HG03342 (cell line): Measurements from ENCODE around the gene LONP1.

ENCODE experiments used
- ATAC-seq: cut with Tn5 transposase; IDR thresholded peaks from one replicate; pipeline ENCODE4 v1.9.1; 2021; ENCODE audit warnings: mild to moderate bottlenecking, moderate library complexity; ENCODE audit not compliant: unreplicated experiment

The LONP1 gene

DNA sequence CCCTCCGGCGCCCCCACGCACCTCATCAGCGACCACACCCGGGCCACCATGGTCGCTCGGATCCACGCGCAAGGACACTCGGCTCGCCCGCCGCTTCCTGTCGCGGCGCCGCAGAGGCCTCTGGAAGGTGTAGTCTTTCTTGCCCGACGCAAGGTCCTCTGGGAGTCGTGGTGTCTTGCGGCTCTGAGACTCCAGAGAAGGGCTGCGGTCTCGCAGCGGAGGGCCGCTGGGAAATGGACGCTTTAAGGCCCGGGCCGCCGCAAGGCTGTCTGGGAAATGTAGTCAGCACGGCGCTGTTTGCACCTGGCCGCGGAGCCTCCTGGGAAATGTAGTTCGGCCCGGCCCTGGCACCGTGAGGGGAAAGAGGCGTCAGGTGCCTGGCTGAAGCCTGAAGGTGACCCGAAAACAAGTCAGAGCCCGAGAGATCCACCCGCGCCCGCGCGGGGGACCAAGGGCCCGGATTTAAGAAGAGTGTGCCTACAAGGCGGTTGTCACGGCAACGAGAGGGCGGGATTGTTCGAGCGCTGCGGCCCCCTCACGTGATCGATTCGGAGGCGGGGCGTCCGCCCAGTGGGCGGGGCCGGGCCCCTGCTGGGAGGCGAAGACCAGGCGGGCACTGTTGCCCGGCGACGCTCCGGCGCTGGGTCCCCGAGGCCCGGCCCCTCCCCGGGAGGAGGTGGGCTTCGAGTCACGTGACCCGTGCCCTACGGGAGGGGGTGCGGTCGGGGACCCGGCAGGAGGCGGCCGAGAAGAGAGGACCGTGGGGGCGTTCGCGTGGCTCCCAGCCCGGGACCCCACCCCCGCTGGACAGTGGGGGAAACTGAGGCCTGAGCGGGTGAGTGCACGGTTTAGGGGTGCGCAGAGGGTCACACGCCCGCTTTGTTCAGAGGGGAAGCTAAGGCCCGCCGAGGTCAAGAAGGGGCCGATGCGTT lies 39.2 kb downstream of the LONP1 start, which contains the start of the genes HSD11B1L and MICOS13:
TSS of gene HSD11B1L (plus strand) at position 591 of the 932 bp plus-strand sequence. CDS start 3,806 bp downstream, outside the sequence.
TSS of gene MICOS13 (minus strand) at position 80 of the 932 bp plus-strand sequence. CDS start at position 50, 30 bp downstream.
- ATAC-seq: peak; percentile 82

DNA sequence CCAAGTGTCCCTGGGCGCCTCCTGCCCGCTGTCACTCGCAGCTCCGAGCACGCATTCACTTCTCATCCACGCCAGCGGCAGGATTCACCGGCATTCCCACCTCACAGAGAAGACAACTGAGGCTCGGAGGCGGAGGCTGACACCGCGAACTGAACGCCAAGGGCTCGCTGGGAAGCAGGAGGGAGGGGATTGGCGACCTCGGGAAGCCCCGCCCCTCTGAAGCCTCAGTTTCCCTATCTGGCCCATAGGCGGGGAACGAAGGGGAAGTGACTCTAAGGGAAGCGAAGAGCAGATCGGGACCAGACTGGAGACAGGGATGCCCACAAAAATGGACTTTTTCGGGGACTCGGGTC lies 39.9 kb downstream of the LONP1 start:
- no peak for ATAC-seq

- no peak for ATAC-seq
These were observed 40.5 kb downstream of the LONP1 start for GRCh38 chr19:5679289-5680083.

GRCh38 chr19:5678071-5678718 lies 41.8 kb downstream of the LONP1 start:
- no peak for ATAC-seq

DNA sequence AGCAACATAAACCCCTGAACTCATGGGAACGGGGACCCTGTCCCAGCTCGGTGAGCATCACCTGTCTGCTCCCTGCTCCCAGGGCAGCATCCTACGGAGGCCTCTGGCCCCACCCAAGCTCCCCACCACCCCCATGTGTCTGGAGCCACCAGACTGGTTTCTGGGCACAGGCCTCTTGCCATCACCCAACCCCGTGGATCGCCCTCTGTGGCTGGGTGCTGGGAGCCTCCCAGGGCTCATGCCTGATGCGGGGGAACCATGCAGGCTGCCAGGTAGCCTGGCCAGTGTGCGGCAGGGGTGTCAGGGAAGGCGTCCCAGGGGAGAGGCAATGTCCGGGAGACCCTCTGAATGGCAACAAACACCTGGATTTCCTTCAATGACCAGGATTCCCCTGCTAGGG lies 42.4 kb downstream of the LONP1 start:
- ATAC-seq: no peak

DNA sequence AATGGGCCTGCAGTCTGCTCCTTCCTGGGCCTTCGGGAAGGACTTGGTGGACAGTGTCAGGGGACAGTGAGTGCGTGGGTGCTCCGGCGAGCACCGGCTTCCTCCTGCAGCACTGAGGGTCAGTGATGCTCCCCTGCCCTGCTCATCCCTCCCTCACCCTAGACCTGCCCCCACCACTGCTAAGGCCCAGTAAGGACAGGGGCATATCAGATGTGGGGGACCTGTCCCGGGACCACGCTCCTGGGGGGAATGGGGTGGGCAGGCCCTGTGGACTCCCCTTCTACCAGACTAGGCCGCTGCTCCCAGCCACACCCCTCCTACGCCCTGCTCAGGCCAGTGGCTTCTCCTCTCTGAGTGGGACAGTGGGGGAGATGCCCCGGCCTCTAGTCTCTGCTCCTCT lies 42.8 kb downstream of the LONP1 start:
- no peak for ATAC-seq

DNA sequence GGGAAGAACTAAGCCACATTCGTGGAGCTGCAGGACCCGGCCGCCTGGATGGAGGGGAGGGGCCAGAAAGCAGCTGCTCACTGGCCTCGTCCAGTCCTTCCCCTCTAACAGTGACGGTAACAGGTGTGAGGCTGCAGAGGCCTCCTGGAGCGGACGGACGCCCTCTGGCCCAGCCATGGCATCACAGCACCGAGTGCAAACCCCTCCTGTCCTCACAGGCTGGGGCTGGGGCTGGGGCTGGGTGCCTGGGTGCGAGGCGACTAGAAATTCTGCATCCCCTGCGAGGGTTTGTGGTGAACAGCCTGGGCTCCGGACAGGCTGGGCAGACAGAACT lies 43.2 kb downstream of the LONP1 start:
- no peak for ATAC-seq

GRCh38 chr19:5676105-5676771 lies 43.7 kb downstream of the LONP1 start:
- no peak for ATAC-seq

DNA sequence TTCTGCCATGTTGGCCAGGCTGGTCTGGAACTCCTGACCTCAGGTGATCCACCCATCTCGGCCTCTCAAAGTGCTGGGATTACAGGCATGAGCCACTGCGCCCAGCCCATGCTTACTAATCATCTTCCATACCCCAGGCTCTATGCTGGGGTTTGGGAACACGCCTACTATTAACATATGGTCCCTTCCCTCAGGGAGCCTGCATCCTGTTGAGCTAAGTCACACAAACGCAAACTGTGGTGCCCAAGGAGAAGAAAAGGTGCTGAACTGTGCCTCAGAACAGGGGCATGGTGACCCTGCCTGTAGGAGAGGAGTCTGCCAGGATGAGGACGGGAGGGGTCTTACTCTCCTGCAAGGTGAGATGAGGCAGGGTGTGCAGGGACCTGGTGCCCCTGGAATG lies 45.2 kb downstream of the LONP1 start:
- ATAC-seq: no peak

DNA sequence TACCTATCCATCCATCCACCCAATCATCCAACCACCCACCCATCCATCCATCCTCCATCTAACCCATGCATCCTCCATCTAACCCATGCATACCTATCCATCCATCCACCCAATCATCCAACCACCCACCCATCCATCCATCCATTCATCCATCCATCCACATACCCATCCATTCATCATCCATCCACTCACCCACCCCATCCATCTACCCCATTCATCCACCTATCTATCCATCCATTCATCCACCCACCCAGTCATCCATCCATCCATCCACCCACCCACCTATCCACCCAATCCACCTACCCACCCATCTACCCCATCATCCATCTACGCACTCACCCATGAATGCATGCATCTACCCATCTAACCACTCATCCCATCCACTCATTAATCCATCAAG lies 46.2 kb downstream of the LONP1 start:
- no peak for ATAC-seq

DNA sequence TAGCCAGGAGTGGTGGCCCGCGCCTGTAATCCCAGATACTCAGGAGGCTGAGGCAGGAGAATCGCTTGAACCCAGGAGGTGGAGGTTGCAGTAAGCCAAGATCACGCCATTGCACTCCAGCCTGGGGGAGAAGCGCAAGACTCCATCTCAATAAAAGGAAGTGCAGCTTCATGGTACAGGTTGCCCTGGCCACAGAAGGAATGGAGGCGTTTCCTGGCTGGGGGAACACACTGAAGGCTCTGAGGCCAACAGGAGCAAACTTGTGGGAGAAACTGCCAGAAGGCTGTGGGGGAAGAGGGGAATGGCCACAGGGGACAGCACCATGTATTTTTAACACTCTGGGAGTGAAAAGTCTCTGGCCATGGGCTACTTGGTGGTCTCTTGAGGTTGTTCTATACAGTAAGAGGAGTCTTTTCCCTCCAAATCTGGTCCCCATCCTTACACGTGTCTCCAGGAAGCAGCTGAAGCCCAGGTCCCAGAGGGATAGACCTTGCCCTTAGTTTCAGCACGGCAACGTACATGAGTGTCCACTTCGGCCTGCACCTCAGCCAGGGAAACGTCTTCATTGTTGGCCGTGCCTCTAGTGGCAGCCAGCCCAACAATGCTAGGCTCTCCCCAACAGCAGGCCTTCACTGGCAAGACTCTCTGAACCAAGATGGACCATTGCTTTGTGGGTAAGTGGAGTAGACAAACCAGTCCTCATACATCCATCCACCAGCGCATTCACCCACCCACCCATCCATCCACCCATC lies 47.1 kb downstream of the LONP1 start:
- ATAC-seq: no peak

DNA sequence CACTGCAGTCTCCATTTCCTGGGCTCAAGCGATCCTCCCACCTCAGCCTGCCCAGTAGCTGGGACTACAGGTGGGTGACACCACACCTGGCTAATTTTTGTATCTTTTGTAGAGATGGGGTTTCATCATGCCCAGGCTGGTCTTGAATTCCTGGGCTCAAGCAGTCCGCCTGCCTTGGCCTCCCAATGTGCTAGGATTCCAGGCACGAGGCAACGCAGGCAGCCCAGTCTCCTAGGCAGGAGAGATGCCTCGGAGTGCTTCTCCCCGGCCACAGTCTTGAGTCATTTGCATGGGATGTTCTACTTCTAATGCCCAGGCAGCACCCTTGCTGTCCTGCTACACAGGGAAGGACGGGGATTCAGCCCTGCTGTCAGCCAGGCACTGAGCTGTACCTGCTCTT lies 48.3 kb downstream of the LONP1 start:
- no peak for ATAC-seq

DNA sequence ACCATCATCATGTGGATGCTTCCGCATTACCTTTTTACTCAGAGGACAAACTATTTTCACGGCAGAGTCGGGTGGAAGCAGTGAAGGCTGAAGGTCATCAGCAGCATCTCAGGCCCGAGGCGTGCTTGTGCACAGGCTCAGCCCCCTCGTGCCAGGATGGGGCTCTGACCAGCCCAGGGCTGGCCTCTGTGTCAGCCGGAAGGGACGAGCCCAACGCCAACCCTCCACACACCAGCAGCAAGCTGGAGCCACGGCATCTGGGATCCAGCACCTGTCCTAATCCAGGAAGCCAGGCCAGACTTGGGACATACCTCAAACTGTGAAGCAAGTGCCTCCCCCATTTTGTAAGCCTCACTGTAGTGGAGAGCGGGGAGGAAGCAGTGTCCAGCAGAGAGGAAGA lies 50.7 kb downstream of the LONP1 start:
- ATAC-seq: no peak

DNA sequence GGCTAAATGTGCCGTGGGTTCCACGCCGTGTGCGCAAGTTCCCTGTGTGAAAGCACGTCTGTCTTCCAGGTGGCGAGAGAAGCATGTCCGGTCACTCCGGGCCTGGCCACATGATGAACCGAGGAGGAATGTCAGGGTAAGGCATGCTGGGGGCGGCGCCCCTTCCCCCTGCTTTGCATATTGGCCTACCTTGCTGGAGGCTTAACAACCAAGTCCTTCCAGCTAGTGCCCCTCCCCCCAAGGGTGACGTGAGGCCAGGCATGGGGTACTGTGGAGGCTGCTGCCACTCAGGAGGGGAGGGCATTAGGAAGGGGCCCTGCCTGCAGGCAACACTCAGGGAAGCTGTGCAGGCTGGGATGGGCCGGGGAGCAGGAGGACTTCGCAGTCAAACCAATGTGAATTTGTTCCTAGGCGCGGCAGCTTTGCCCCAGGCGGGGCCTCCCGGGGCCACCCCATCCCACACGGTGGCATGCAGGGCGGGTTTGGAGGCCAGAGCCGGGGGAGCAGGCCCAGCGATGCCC lies 52.1 kb downstream of the LONP1 start:
- ATAC-seq: no peak

GRCh38 chr19:5666921-5667610 lies 52.9 kb downstream of the LONP1 start:
- no peak for ATAC-seq

DNA sequence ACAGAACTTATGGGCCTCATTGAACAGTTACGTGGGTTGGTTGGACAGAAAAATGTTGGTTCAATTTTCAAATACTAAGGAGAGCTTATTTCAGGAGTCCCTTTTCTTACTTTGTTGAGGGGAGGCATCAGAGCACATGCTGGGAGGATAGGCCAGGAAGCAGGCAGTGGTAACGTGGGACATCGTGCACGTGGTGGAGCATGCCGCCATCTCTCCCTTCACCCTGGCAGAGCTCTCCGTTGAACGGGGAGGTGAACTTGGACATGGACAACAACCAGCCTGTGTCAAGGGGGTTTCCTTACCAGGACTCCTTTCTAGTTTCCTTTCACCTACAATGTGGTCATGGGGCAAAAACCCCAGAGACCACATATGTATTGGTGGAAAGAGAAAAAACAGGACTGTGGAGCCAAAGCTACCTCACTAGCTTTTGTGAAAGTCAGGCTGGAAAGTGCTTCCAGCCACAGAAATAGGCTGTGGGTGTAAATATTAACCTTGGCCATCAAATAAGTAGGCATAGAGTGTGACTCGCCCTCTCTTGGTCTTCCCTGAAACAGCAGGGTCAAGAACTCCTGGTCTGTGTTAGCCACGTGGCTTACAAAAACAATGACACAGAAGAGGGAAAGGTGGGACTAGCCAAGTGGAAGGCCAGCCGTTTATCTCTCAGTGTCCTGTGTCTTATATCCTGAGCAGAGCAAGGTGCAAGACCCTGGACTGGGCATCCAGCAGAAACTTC lies 54.0 kb downstream of the LONP1 start:
- ATAC-seq: no peak

GRCh38 chr19:5664515-5664914 lies 55.4 kb downstream of the LONP1 start:
- ATAC-seq: no peak

- no peak for ATAC-seq
These were observed 56.0 kb downstream of the LONP1 start for GRCh38 chr19:5663904-5664303.

DNA sequence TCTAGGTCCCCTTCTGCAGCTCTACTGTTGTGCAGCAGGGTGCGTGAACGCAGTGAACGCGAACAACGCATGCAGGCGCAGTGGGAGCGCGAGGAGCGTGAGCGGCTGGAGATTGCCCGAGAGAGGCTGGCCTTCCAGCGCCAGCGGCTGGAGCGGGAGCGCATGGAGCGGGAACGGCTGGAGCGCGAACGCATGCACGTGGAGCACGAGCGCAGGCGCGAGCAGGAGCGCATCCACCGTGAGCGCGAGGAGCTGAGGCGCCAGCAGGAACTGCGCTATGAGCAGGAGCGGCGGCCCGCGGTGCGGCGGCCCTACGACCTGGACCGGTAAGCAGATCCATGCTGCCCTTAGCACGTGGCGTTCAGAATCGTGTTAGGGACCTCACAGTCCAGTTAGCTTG lies 58.5 kb downstream of the LONP1 start:
- ATAC-seq: no peak
